ENCODE measurements around the gene MYO7B.

MYO7B gene

DNA sequence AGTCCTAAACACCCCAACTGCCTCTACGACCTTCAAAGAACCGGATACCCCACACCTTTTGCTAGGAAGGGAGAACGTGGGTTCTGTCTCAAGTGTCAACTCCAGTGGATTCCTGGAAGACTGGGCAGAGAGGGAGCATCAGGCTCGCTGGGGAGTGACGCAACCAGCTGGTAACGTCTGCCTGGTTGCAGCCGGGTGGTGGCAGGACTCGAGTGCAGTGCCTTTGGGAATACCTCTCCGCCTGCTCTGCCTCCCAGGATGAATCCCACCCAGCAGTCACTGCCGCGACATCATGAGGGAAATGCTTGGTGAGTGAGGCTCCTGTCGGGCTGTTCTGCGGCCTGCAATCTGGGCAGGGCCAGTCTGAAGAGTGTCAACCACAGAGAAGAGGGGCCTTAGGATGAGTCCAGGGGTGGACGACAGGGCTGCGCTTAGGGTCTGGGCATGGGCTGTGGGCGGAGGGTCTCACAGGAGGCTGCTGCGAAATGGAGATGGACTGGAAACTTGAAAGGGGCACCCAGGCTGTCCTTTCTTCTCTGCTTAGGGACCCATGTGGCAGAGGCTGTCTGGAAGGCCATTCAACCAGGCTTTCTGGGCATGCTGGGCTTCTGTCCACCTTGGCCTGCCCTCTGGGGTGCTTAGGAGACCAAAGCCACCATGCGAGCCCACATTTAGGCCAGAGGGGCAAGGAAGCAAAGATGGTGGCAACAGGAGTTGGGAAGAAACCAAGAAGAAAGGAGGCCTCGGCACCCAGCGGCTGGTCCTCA, 123.3 kb downstream of the MYO7B start:
- H4K8ac ChIP-seq (ENCODE audit: low read length): no peak overlapping the region
- no peak overlapping the region for H2BK5ac ChIP-seq (ENCODE audit: low read depth, low read length, poor library complexity, severe bottlenecking)
- H3K9me3 ChIP-seq (ENCODE audit: control insufficient read depth, low read length): no peaks in the 10 kb centered on the region
- H2AK5ac ChIP-seq (ENCODE audit: low read length, severe bottlenecking): no peak overlapping the region
- H3K27ac ChIP-seq (ENCODE audit: low read length, poor library complexity, severe bottlenecking): no peak overlapping the region
- DNase-seq: no peak
- no peak overlapping the region for H3K4me3 ChIP-seq (ENCODE audit: insufficient read depth in 1 of 2, low read depth in 1 of 2, low read length in 2 of 2)
- no peak overlapping the region for H2AFZ ChIP-seq (ENCODE audit: low read depth, low read length)
- no peak overlapping the region for H3K14ac ChIP-seq (ENCODE audit: low read length in 2 of 2)
- H4K91ac ChIP-seq (ENCODE audit: low read length): no peak overlapping the region
- no peak overlapping the region for H3K4me2 ChIP-seq (ENCODE audit: low read length, poor library complexity, severe bottlenecking)
- H3K27me3 ChIP-seq (ENCODE audit: control insufficient read depth in 1 of 2, insufficient read depth in 1 of 2, low read length in 2 of 2): peaks cover 8 to 10% of the 10 kb centered on the region in 2 experiments
- H3K79me1 ChIP-seq (replicated peaks; ENCODE audit: low read length, poor library complexity, severe bottlenecking): peaks cover 10% of the 10 kb centered on the region
- peaks cover 0 to 33% of the 10 kb centered on the region in 2 experiments for H3K36me3 ChIP-seq (ENCODE audit: control insufficient read depth in 1 of 2, insufficient read depth in 2 of 2, low read depth in 1 of 2, low read length in 2 of 2)
- H3K9ac ChIP-seq (ENCODE audit: low read length): no peak overlapping the region
- no peak overlapping the region for H3K18ac ChIP-seq (ENCODE audit: low read depth in 1 of 2, low read length in 2 of 2)
- H3K4me1 ChIP-seq (ENCODE audit: control insufficient read depth, insufficient read depth, low read depth, low read length): peaks cover 23% of the 10 kb centered on the region
- H2BK12ac ChIP-seq (ENCODE audit: low read length in 2 of 2): peak overlapping the region in 1 of 2 experiments; percentile 23
- 93% methylated on average over 20 of the region's 20 CpGs for WGBS
- no peak overlapping the region for H2BK15ac ChIP-seq (ENCODE audit: low read depth, poor library complexity, severe bottlenecking)
- no peak overlapping the region for H2BK120ac ChIP-seq (ENCODE audit: low read depth, low read length)
- no peak overlapping the region for H3K23ac ChIP-seq (ENCODE audit: low read length in 2 of 2)
- no peak overlapping the region for H3K4ac ChIP-seq (ENCODE audit: low read depth in 1 of 2, low read length in 2 of 2)

DNA sequence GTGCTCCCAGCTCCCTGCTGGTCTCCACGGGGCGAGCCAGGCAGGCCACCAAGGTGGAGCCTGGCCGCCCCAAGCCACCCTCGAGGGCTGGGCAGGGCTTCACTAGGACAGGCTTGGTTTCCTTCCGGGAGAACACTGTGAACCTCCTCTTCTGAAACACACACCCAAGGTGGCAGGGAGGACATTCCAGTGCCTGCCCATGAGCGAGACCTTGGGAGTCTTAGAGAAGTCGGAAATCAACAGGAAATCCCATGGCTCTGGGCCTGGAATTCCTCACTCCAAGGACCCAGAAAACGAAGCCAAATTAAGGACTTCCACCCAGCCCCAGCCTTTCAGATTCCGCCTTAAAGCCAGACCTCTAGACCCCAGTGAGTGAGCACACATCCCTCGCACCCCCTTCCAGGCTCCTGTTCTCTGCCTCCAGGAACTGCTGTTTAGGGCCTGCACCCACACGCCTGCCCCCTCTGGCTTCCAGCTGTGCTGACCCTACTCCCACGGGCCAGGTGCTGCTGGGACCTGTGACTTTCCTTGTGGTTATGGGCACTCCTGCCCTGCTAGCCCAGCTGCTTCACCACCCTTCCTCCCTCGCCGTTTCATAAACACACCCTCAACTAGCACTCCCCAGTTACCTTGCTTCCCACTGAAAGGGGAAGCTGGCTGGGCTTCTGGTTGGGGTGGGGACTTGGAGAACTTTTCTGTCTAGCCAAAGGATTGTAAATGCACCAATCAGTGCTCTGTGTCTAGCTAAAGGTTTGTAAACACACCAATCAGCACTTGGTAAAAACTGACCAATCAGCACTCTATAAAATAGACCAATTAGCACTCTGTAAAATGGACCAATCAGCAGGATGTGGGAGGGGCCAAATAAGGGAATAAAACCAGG, 124.2 kb downstream of the MYO7B start:
- no peak overlapping the region for H2AFZ ChIP-seq (ENCODE audit: low read depth, low read length)
- peak overlapping the region in 1 of 2 experiments; percentile 63 for H3K14ac ChIP-seq (ENCODE audit: low read length in 2 of 2)
- peaks cover 11 to 15% of the 10 kb centered on the region in 2 experiments for H3K27me3 ChIP-seq (ENCODE audit: control insufficient read depth in 1 of 2, insufficient read depth in 1 of 2, low read length in 2 of 2)
- no peak overlapping the region for H3K27ac ChIP-seq (ENCODE audit: low read length, poor library complexity, severe bottlenecking)
- no peak overlapping the region for H3K23ac ChIP-seq (ENCODE audit: low read length in 2 of 2)
- 90% methylated on average over 12 of the region's 14 CpGs for WGBS
- H3K4me3 ChIP-seq (ENCODE audit: insufficient read depth in 1 of 2, low read depth in 1 of 2, low read length in 2 of 2): no peak overlapping the region
- peak overlapping the region in 1 of 2 experiments; percentile 23 for H2BK12ac ChIP-seq (ENCODE audit: low read length in 2 of 2)
- no peak overlapping the region for H4K8ac ChIP-seq (ENCODE audit: low read length)
- no peak overlapping the region for H2BK120ac ChIP-seq (ENCODE audit: low read depth, low read length)
- H3K36me3 ChIP-seq (ENCODE audit: control insufficient read depth in 1 of 2, insufficient read depth in 2 of 2, low read depth in 1 of 2, low read length in 2 of 2): peaks cover 0 to 25% of the 10 kb centered on the region in 2 experiments
- peak overlapping the region; percentile 70 for H4K91ac ChIP-seq (ENCODE audit: low read length)
- peaks cover 26% of the 10 kb centered on the region for H3K4me1 ChIP-seq (ENCODE audit: control insufficient read depth, insufficient read depth, low read depth, low read length)
- H3K79me1 ChIP-seq (replicated peaks; ENCODE audit: low read length, poor library complexity, severe bottlenecking): peaks cover 10% of the 10 kb centered on the region
- peak overlapping the region; percentile 3 for H2BK15ac ChIP-seq (ENCODE audit: low read depth, poor library complexity, severe bottlenecking)
- no peak overlapping the region for H2BK5ac ChIP-seq (ENCODE audit: low read depth, low read length, poor library complexity, severe bottlenecking)
- H3K9ac ChIP-seq (ENCODE audit: low read length): no peak overlapping the region
- H3K4me2 ChIP-seq (ENCODE audit: low read length, poor library complexity, severe bottlenecking): no peak overlapping the region
- H3K9me3 ChIP-seq (ENCODE audit: control insufficient read depth, low read length): no peaks in the 10 kb centered on the region
- no peak for DNase-seq
- H3K4ac ChIP-seq (ENCODE audit: low read depth in 1 of 2, low read length in 2 of 2): peak overlapping the region in 1 of 2 experiments; percentile 76
- no peak overlapping the region for H2AK5ac ChIP-seq (ENCODE audit: low read length, severe bottlenecking)
- no peak overlapping the region for H3K18ac ChIP-seq (ENCODE audit: low read depth in 1 of 2, low read length in 2 of 2)

GRCh38 chr2:127660291-127660578, 124.8 kb downstream of the MYO7B start:
- no peak overlapping the region for H3K18ac ChIP-seq (ENCODE audit: low read depth in 1 of 2, low read length in 2 of 2)
- H3K9me3 ChIP-seq (ENCODE audit: control insufficient read depth, low read length): no peaks in the 10 kb centered on the region
- H3K27me3 ChIP-seq (ENCODE audit: control insufficient read depth in 1 of 2, insufficient read depth in 1 of 2, low read length in 2 of 2): peaks cover 12 to 21% of the 10 kb centered on the region in 2 experiments
- no peak overlapping the region for H2AFZ ChIP-seq (ENCODE audit: low read depth, low read length)
- WGBS: 97% methylated on average over 10 of the region's 10 CpGs
- no peak overlapping the region for H2BK5ac ChIP-seq (ENCODE audit: low read depth, low read length, poor library complexity, severe bottlenecking)
- H3K4me2 ChIP-seq (ENCODE audit: low read length, poor library complexity, severe bottlenecking): no peak overlapping the region
- H4K91ac ChIP-seq (ENCODE audit: low read length): no peak overlapping the region
- H2BK12ac ChIP-seq (ENCODE audit: low read length in 2 of 2): peak overlapping the region in 1 of 2 experiments; percentile 28
- no peak overlapping the region for H3K14ac ChIP-seq (ENCODE audit: low read length in 2 of 2)
- H3K36me3 ChIP-seq (ENCODE audit: control insufficient read depth in 1 of 2, insufficient read depth in 2 of 2, low read depth in 1 of 2, low read length in 2 of 2): peaks cover 0 to 22% of the 10 kb centered on the region in 2 experiments
- H3K4me1 ChIP-seq (ENCODE audit: control insufficient read depth, insufficient read depth, low read depth, low read length): peaks cover 27% of the 10 kb centered on the region
- no peak overlapping the region for H2AK5ac ChIP-seq (ENCODE audit: low read length, severe bottlenecking)
- H3K4ac ChIP-seq (ENCODE audit: low read depth in 1 of 2, low read length in 2 of 2): peak overlapping the region in 1 of 2 experiments; percentile 25
- H3K23ac ChIP-seq (ENCODE audit: low read length in 2 of 2): no peak overlapping the region
- H2BK120ac ChIP-seq (ENCODE audit: low read depth, low read length): no peak overlapping the region
- no peak overlapping the region for H3K27ac ChIP-seq (ENCODE audit: low read length, poor library complexity, severe bottlenecking)
- H3K79me1 ChIP-seq (replicated peaks; ENCODE audit: low read length, poor library complexity, severe bottlenecking): peaks cover 12% of the 10 kb centered on the region
- no peak for DNase-seq
- no peak overlapping the region for H3K9ac ChIP-seq (ENCODE audit: low read length)
- H3K4me3 ChIP-seq (ENCODE audit: insufficient read depth in 1 of 2, low read depth in 1 of 2, low read length in 2 of 2): no peak overlapping the region
- H4K8ac ChIP-seq (ENCODE audit: low read length): no peak overlapping the region
- no peak overlapping the region for H2BK15ac ChIP-seq (ENCODE audit: low read depth, poor library complexity, severe bottlenecking)

GRCh38 chr2:127661072-127661649, 125.7 kb downstream of the MYO7B start:
- Histone ChIP-seq H2AK5ac (ENCODE audit: low read length, severe bottlenecking) (no peak overlapping the region), H3K79me1 (replicated peaks; ENCODE audit: low read length, poor library complexity, severe bottlenecking) (peaks cover 16% of the 10 kb centered on the region), H3K27ac (ENCODE audit: low read length, poor library complexity, severe bottlenecking) (no peak overlapping the region), H3K4ac (ENCODE audit: low read depth in 1 of 2, low read length in 2 of 2) (peak overlapping the region; percentile 19 to 24), H2BK12ac (ENCODE audit: low read length in 2 of 2) (peak overlapping the region; percentile 51 to 78), H2BK120ac (ENCODE audit: low read depth, low read length) (no peak overlapping the region), H2BK15ac (ENCODE audit: low read depth, poor library complexity, severe bottlenecking) (no peak overlapping the region), H3K14ac (ENCODE audit: low read length in 2 of 2) (no peak overlapping the region), H3K9ac (ENCODE audit: low read length) (peak overlapping the region; percentile 45), H3K27me3 (ENCODE audit: control insufficient read depth in 1 of 2, insufficient read depth in 1 of 2, low read length in 2 of 2) (peaks cover 12 to 26% of the 10 kb centered on the region in 2 experiments), H3K18ac (ENCODE audit: low read depth in 1 of 2, low read length in 2 of 2) (peak overlapping the region; percentile 58 to 63), H3K4me1 (ENCODE audit: control insufficient read depth, insufficient read depth, low read depth, low read length) (peaks cover 25% of the 10 kb centered on the region), H3K23ac (ENCODE audit: low read length in 2 of 2) (no peak overlapping the region), H3K36me3 (ENCODE audit: control insufficient read depth in 1 of 2, insufficient read depth in 2 of 2, low read depth in 1 of 2, low read length in 2 of 2) (peaks cover 0 to 19% of the 10 kb centered on the region in 2 experiments), H3K9me3 (ENCODE audit: control insufficient read depth, low read length) (no peaks in the 10 kb centered on the region), H3K4me2 (ENCODE audit: low read length, poor library complexity, severe bottlenecking) (no peak overlapping the region), H4K8ac (ENCODE audit: low read length) (peak overlapping the region; percentile 57), H4K91ac (ENCODE audit: low read length) (peak overlapping the region; percentile 34), H3K4me3 (ENCODE audit: insufficient read depth in 1 of 2, low read depth in 1 of 2, low read length in 2 of 2) (no peak overlapping the region), H2BK5ac (ENCODE audit: low read depth, low read length, poor library complexity, severe bottlenecking) (no peak overlapping the region), H2AFZ (ENCODE audit: low read depth, low read length) (no peak overlapping the region)
- DNase-seq: peak; percentile 85
- WGBS: 54% methylated on average over 14 of the region's 14 CpGs

All from mesenchymal stem cell (in vitro differentiated cells and primary cell).